Measurements from ENCODE around the gene HSF4.

Gene HSF4

DNA sequence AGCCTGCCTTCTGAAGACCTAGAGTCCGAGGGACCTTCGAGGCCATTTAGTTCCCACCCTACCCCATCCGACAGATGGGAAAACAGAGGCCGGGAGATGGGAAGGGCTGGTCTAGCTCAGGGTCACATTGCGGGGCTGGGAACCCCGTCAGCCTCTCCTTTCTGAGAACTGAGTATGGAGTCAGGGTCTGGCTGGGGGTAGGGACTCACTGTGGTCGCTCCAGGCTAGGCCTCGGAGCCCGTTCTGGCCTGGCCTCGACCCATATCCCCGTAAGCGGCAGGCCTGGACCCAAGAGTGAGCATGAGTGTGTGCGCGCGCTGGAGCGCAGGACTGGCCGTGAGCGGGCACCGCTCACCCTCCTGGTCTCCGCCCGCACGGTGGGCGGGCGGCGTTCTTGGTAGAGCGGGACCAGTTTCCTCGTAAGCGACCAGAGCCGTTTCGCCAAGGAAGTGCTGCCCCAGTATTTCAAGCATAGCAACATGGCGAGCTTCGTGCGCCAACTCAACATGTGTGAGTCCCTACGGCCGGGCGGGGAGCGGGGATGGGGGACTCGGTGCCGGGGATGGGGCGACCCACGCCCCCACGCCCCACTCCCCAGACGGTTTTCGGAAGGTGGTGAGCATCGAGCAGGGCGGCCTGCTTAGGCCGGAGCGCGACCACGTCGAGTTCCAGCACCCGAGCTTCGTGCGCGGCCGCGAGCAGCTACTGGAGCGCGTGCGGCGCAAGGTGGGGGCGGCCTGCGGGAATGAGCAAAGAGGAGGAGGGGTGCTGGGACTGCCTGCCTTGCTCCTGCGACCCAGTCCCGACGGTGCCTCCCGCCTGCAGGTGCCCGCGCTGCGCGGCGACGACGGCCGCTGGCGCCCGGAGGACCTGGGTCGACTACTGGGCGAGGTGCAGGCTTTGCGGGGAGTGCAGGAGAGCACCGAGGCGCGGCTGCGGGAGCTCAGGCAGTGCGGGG is 855 bp downstream of the HSF4 start:
- DNase-seq (ENCODE audit: insufficient read length, low spot score) (no peak), FAIRE-seq (no peak)

DNA sequence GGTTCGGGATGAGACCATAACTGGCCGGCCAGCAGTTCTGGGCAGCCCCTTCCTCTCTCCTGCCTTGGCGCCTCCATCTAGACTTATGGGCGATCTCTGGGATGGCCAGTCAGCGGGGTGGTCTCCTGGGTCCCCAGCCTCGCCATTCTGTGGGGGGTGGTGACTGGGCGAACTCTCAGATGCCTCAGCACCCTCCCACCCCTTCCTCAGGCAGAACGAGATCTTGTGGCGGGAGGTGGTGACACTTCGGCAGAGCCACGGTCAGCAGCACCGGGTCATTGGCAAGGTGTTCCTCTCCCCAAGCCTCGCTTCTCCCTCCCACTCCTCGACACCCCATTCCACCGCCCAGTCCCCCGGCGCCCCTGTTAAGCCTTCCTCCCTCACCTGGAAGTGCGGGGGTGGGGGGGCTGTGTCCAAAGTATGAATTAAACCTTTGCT is 1.6 kb downstream of the HSF4 start:
- DNase-seq (ENCODE audit: insufficient read length, low spot score) (no peak), FAIRE-seq (no peak)

DNA sequence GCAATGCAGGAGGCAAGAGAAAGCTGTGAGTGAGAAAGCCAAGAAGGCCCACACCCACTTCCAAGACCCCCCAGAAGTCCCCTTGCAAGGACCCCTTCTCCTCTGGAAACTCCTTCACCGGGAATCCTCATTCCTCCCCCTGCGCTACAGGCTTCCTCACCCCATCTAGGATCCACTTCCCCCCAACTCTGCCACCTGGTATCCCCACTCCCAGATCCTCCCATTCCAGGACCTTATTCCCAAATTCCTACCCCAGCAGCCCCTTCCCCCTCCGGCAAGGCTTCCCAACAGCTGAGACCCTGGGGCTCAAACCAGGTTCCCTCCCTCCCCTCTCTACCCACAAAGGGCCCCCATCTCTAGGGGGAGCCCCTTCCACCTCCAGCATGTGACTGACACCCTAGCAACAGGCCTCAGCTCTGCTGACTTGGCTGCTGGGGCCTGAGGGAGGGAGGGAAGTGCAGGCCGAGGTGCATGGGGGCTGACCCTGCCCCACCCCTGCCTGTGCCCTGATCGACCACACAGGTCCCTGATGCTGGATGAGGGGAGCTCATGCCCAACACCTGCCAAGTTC is 2.1 kb downstream of the HSF4 start:
- DNase-seq (ENCODE audit: insufficient read length, low spot score) (no peak), FAIRE-seq (no peak)

DNA sequence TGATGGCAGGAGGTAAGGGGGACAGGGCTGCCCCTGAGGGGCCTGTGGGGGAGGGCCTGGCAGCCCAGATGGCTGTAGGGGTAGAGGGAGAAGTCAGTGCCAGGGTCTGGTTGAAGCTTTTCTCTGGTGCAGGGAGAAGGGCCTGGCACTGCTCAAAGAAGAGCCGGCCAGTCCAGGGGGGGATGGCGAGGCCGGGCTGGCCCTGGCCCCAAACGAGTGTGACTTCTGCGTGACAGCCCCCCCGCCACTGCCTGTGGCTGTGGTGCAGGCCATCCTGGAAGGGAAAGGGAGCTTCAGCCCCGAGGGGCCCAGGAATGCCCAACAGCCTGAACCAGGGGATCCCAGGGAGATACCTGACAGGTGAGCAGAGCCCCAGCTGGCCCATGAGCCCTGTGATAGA is 3.0 kb downstream of the HSF4 start:
- DNase-seq (ENCODE audit: insufficient read length, low spot score) = no peak
- no peak for FAIRE-seq

DNA sequence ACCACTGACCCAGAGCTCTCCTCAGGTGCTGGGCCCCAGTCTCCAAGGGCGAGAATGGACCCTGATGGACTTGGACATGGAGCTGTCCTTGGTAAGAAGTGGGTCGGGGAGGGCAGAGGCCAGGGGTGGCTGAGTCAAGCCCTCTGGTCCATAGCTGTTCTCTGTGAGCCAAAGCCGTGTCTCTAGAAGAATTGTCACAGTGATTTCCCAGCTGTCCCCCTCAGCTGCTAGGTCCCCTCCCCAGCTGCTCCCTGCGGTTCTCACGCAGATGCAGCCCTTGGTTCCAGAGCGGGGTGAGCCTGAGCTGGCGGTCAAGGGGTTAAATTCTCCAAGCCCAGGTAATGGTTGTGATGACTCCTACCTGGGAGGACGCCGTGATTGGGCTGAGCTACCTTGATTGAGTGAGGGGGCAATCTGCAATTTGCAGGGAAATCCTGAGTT is 4.5 kb downstream of the HSF4 start:
- DNase-seq (ENCODE audit: insufficient read length, low spot score) (no peak), FAIRE-seq (no peak)

DNA sequence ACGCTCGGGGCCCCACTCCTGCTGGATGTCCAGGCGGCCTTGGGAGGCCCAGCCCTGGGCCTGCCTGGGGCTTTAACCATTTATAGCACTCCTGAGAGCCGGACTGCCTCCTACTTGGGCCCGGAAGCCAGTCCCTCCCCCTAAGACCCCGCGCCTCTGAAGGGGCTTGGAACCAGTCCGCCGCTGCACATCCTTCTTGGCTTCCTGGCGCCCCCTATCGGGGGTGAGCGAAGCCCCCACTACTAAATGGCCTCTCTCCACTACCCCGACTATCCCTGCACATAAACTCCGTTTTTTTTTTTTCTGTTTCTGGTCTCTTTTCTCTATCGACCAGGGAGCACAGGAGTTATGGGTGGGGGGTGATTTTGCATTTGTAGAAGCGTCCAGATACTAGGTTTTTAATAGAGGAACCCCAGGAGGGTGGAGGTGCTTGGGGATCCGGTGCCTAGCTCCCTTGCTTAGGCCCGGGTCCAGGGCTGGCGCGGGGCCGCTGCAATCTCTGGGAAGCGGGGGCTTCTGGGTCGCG is 5.2 kb downstream of the HSF4 start:
- DNase-seq (ENCODE audit: insufficient read length, low spot score) (no peak), FAIRE-seq (no peak)

DNA sequence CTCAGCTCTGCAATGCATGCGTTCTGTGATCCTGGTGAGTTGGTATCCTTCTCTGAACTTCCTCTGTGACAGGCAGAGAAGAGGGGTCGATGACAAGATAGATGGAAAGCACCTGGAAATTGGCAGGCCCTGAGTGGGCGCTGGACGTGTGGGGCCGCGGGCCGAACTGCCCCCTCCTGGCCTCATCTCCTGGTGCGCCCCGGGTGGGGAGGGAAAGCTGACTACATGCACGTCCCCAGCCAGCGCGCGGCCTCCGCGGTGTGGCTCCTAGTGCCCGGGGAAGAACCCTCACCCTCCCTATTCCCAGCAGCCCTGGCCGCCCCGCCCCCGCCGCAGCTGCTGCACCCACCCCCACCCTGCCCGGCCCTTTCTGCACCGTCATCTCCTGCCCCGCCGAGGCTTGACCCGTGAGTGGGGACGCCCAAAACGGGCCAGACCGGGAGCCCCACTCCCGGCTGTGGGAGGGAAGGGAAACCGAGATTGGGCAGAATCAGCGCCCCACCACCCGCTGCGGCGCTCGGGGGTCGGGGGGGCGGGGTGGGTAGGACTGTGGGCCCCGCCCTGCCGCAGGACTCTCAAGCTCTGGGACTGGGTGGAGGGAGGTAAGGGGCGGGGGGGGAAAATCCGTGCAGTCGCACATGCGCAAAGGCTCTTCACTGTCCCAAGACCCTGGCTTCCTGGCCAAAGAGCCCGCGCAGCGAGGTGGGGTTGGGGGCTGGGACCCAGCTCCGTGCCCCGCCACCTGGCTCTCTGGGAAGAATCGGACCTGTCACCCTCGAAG is 5.8 kb downstream of the HSF4 start, which contains the start of gene NOL3:
Gene NOL3, plus strand, starts transcription at position 371 of the 781 bp plus-strand sequence.
- peak; percentile 48 for FAIRE-seq

DNA sequence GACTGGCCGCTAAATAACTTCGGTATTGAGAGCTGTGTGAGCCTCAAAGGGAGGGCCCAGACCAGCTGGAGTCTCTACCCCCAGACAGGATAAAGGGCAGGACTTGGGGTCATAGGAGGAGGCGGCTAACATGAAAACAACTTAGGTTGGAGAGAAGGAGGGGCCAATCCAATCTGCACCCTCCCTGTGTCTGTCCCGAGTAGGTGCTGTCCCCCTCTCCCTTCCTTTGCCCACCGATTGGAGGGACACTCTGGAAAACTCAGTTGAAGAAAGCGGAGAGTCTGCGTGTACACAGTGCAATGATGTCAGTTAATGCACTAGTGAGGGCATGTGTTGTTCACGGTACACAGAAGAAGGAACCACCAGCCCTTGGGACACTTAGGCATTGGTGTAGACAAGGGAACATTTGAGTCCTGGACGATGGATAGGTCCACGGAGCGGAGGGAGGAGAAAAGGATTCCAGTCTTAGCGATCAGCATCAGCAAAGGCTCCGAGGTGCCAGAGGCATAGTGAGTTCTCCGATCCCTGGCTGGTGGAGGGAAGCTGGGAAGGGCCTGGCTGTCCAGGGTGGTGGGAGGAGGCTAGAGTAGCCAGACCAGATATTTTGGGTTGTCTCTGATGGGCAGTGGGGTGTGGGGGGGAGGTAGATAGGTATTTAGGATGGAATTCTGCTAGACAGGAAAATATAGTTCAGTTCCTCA is 6.6 kb downstream of the HSF4 start:
- no peak for DNase-seq (ENCODE audit: insufficient read length, low spot score)
- no peak for FAIRE-seq

More for the DNA sequence above, 5.8 kb downstream of the HSF4 start, which contains the start of gene NOL3:
- peak; percentile 91 for DNase-seq (ENCODE audit: insufficient read length, low spot score)

DNA sequence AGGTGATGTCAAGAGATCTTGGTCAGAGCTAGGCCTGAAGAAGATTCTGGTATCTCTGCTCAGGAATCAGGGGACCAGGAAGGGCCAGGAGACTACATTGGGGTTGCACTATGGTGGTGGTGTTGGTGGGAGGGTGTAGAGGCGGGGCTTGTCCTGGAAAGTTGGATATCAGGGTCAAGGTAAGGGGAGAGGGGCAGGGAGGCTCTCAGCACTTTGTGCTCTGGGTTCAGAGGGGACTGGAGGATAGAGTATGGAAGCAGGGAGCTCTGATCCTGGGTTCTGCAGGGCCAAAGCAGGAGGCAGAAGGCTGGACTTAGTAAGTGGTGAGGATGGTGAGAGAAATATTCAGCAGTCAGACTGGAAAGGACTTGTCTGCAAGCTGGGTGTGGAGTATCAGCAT is 8.8 kb downstream of the HSF4 start:
- FAIRE-seq = no peak

DNA sequence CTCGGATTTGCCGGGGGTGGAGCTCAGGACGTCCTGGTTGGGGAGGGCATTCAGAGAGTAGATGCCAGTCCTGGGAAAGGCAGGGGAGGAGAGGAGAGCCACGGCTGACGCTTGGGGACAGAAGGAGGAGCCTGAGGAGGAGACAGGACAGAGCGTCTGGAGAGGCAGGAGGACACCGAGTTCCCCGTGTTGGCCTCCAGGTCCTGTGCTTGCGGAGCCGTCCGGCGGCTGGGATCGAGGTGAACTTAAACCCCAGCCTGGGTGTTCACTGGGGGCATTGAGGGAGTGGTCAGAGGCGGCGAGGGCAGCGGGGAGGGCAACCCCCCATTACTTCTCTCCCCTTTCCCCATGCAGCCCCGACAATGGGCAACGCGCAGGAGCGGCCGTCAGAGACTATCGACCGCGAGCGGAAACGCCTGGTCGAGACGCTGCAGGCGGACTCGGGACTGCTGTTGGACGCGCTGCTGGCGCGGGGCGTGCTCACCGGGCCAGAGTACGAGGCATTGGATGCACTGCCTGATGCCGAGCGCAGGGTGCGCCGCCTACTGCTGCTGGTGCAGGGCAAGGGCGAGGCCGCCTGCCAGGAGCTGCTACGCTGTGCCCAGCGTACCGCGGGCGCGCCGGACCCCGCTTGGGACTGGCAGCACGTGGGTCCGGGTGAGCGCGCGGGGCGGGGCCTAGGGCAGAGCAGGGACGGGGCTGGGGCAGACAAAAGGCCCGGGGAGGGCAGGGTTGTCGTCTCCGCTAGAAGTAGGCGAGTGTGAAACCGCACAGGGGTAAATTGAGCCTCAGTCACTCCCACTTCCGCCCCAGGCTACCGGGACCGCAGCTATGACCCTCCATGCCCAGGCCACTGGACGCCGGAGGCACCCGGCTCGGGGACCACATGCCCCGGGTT is 9.5 kb downstream of the HSF4 start:
- peak; percentile 96 for FAIRE-seq
- DNase-seq (ENCODE audit: insufficient read length, low spot score) = peak; percentile 73

More for the DNA sequence above, 8.8 kb downstream of the HSF4 start:
- DNase-seq (ENCODE audit: insufficient read length, low spot score) = no peak

DNA sequence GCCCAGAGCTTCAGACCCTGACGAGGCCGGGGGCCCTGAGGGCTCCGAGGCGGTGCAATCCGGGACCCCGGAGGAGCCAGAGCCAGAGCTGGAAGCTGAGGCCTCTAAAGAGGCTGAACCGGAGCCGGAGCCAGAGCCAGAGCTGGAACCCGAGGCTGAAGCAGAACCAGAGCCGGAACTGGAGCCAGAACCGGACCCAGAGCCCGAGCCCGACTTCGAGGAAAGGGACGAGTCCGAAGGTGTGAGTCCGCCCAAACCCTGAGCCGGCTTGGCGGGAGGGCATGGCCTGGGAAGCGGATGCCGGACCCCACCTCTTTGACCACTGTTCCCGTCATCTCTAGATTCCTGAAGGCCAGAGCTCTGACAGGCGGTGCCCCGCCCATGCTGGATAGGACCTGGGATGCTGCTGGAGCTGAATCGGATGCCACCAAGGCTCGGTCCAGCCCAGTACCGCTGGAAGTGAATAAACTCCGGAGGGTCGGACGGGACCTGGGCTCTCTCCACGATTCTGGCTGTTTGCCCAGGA is 10.2 kb downstream of the HSF4 start:
- FAIRE-seq = no peak
- DNase-seq (ENCODE audit: insufficient read length, low spot score) = no peak

DNA sequence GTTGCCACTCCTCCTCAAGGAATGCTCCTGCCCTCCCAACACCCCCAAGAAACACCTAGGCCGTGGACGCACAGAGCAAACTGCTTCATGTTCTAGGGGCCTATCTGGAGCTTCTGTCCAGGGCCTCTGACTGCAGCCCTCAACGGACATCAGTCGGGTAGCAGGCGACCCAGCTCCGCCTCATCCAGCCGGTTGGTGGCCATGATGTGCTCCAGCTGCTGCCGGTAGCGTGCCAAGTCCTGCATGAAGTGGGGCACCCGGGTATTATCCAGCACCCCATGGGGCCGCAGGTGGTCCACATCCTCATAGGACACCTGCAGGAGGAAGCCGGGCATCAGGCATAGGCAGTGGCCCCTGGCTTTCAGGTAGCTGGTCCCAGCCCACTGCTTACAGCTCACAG is 12.1 kb downstream of the HSF4 start:
- no peak for DNase-seq (ENCODE audit: insufficient read length, low spot score)
- no peak for FAIRE-seq

DNA sequence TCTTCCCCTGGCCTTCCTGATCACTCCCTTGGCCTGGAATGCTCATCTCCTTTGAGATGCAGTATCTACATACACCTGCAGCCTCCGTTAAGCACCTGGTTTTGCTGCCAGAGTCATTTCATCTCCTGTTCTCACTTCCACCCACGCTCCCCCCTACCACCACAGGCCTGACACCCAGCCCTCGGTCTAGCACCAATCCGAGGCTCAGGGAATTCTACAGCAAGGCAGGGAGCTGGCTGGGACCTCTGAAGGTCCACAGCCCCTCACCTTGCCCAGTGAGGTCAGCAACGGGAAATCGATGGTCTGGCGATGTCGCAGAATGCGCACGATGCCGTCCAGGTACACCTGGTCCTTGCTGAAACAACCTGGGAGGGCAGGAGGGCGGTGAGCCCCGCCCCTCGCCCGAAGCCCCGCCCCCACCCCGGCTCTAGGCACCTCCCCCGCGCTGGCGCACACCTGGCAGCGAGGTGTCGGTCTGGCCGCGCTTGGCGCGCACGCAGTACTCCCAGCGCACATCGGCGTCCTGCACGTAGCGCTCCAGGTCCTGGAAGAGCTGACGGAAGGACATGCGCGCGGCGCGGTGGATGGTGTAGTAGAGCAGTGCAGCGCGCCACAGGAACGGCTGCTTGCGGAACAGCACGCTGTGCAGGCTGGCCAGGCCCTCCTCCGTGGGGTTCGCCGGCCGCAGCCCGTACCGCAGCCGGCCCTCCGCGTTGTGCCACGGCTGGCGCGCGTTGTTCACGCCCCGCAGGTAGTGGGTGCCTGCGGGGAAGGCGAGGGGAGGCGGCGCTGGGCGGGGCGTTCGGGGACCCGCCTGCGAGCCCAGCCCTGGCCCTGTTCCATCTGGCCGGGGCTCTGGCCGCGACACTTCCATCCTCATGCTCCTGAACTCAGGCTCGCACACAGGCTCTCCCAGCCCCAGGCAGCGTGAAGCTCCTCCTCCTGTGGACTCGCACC is 13.5 kb downstream of the HSF4 start:
- DNase-seq (ENCODE audit: insufficient read length, low spot score) (no peak), FAIRE-seq (peak; percentile 67)

DNA sequence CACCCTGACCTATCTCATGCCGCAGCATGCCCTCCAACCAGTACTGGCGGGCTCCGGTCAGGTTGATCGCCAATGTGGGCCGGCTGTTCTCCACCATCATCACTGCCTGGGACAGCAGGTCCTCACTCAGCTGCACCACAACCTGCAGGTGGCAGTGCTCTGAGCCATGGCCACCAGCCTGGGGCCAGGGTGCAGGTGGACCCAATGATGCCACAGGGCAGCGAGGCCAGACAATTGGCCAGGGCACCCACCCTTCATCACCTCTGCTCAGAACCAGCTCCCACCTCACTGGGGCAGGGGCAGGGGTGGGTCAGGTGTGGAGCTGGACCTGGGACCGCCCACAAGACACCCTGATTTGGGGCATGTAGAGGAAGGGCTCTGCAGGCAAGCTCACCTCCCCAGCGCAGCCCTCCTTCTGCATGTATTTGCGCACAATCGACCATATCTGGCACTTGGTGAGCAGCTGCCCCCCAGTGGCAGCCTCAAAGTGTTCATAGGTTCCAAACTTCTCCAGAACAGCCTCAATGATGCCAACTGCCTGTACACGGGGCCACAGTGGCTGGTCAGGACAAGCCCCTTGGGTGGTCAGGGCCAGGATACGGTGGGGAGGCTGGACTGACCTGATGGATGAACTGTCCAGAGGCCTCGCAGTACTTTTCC is 15.0 kb downstream of the HSF4 start:
- FAIRE-seq (no peak), DNase-seq (ENCODE audit: insufficient read length, low spot score) (no peak)

DNA sequence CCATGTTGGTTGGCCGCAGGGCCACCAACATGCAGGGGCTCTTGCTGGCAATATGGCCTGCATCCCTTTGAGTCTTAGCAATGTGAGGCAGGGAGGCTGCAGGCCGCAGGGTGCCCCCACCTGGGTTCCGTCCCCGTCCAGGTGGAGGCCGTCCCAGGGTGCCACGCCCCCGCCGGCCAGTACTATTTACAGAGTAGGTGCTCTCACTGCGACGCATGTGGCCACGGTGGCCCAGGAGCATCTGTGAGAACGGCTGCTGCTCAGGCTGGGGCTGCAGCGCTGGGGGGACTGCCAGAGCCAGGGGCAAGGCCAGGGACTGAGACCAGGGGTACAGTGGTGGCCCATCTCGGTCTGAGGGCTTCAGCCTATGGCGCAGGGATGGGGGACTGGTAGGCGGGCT is 15.6 kb downstream of the HSF4 start:
- peak; percentile 28 for FAIRE-seq
- DNase-seq (ENCODE audit: insufficient read length, low spot score) = no peak

DNA sequence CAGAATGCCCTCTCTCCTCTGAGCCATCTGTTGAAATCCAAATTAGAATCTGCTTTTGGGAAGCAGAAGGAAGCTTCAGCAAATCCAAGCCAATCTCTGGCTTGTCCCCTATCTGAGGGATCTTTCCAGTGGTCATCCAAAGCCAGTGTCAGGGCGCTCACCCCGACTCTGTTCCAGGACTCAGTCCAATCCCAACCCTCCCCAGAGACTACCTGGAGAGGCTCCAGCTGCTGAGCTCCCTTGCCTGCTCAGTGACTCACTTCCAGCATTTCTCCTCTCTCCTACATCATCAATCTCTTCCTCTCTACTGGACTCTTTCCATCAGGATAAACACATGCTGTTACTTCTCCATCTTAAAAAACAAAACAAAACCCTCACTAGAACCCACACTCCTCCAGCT is 16.8 kb downstream of the HSF4 start:
- no peak for FAIRE-seq

DNA sequence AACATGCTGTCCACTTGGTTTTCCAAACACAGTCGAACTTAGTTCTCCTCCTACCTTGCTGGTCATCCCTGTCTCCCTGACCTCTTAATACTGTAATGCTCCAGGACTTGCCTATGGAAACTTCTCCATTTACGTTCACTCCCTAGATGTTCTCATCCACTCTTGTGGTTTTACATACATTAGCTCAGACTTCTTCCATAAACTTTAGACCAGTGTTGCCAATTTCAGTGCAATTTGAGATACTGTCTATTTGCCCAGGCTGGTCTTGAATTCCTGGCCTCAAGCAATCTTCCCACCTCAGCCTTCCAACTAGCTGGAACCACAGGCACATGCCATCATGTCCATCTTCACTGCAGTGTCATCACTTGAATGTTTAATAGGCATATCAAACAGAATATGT is 17.7 kb downstream of the HSF4 start:
- no peak for DNase-seq (ENCODE audit: insufficient read length, low spot score)
- FAIRE-seq = peak; percentile 26

More for the DNA sequence above, 16.8 kb downstream of the HSF4 start:
- DNase-seq (ENCODE audit: insufficient read length, low spot score) = no peak
